Gastrocnemius medialis (tissue), 4 donors: ENCODE data around the gene APBA2.

Source experiments
- POLR2A ChIP-seq, 2 donors: fragments of 450-650 bp; IDR thresholded peaks; one replicate each; pipeline ENCODE4 v1.6.1; 2017; ENCODE audit warnings: antibody characterized with exemption in 2 of 2, mild to moderate bottlenecking in 2 of 2, moderate library complexity in 2 of 2
- TF ChIP-seq, protein P1 (sequence below), 5 experiments: fragments of 450-650 bp in 3 of 5; fragments of 200-600 bp in 2 of 5; sonication (generic) in 2 of 5; IDR thresholded peaks in 4 of 5; conservative IDR thresholded peaks in 1 of 5; 1 replicate in 4 of 5; 2 replicates in 1 of 5; pipeline ENCODE4 v1.5.1; 2016 to 2019; ENCODE audit warnings: antibody characterized with exemption in 5 of 5, mild to moderate bottlenecking in 3 of 5, moderate library complexity in 3 of 5

DNA sequence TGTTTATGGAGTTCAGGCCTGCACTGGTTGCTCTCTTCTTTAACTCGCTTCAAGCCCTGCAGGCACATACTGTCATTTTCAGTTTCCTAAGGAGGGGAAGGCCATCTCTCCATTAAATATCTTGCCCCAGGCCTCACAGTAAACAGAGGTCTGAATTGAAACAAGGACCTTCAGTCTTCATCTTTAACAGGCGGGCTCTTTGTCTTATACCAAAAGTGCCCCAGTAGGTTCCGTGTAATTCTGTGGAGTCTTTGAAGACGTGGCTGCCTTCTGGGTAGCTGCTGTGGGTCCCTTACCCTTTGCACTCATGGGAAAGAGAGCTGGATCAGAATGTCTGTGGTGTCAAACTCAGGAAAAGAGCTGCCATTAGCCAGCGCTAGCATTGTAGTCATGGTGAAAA is 161.2 kb downstream of the APBA2 start:
- TF ChIP-seq, protein P1, sequence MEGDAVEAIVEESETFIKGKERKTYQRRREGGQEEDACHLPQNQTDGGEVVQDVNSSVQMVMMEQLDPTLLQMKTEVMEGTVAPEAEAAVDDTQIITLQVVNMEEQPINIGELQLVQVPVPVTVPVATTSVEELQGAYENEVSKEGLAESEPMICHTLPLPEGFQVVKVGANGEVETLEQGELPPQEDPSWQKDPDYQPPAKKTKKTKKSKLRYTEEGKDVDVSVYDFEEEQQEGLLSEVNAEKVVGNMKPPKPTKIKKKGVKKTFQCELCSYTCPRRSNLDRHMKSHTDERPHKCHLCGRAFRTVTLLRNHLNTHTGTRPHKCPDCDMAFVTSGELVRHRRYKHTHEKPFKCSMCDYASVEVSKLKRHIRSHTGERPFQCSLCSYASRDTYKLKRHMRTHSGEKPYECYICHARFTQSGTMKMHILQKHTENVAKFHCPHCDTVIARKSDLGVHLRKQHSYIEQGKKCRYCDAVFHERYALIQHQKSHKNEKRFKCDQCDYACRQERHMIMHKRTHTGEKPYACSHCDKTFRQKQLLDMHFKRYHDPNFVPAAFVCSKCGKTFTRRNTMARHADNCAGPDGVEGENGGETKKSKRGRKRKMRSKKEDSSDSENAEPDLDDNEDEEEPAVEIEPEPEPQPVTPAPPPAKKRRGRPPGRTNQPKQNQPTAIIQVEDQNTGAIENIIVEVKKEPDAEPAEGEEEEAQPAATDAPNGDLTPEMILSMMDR (IDR thresholded peaks at IDR 0.05 in 4 of 5, conservative IDR thresholded peaks at IDR 0.05 in 1 of 5) = no peak
- no peak for TF ChIP-seq POLR2A (IDR thresholded peaks at IDR 0.05)
